Germinal center (tissue), 1 donor: ENCODE measurements around the gene C2orf49.

Source experiments
- DNase-seq: peaks from one replicate; pipeline ENCODE4 v3.0.0; 2012; ENCODE audit warnings: mixed read lengths, low spot score

Gene C2orf49

GRCh38 chr2:105337122-105338019 lies at the start of gene C2orf49:
TSS of gene C2orf49 (plus strand) at chr2:105337540. CDS start at chr2:105337588, 48 bp downstream.
- DNase-seq: peak; percentile 86

GRCh38 chr2:105287692-105288091 lies 49.6 kb upstream of the C2orf49 start:
- peak; percentile 29 for DNase-seq

GRCh38 chr2:105288133-105288532 lies 49.2 kb upstream of the C2orf49 start:
- DNase-seq: no peak

- no peak for DNase-seq
These were observed 46.2 kb upstream of the C2orf49 start for GRCh38 chr2:105290981-105291660.

- DNase-seq: no peak
These were observed 45.4 kb upstream of the C2orf49 start for GRCh38 chr2:105291981-105292380.

- DNase-seq: no peak
These were observed 43.3 kb upstream of the C2orf49 start for GRCh38 chr2:105294046-105294445.

- peak; percentile 47 for DNase-seq
These were observed 42.4 kb upstream of the C2orf49 start for GRCh38 chr2:105294844-105295481.

- DNase-seq: no peak
These were observed 41.2 kb upstream of the C2orf49 start for GRCh38 chr2:105296017-105296611.

- no peak for DNase-seq
These were observed 40.1 kb upstream of the C2orf49 start for GRCh38 chr2:105297216-105297615.

- no peak for DNase-seq
These were observed 39.3 kb upstream of the C2orf49 start for GRCh38 chr2:105298017-105298416.

GRCh38 chr2:105299290-105299689 lies 38.0 kb upstream of the C2orf49 start:
- DNase-seq: no peak

- no peak for DNase-seq
These were observed 35.7 kb upstream of the C2orf49 start for GRCh38 chr2:105301646-105302045.

- DNase-seq: no peak
These were observed 30.2 kb upstream of the C2orf49 start for GRCh38 chr2:105307146-105307545.

- no peak for DNase-seq
These were observed 29.8 kb upstream of the C2orf49 start for GRCh38 chr2:105307550-105307949.

- no peak for DNase-seq
These were observed 29.4 kb upstream of the C2orf49 start for GRCh38 chr2:105307962-105308361.

- no peak for DNase-seq
These were observed 28.8 kb upstream of the C2orf49 start for GRCh38 chr2:105308382-105309146.

GRCh38 chr2:105309147-105309545 lies 28.2 kb upstream of the C2orf49 start:
- DNase-seq: no peak

- DNase-seq: no peak
These were observed 23.5 kb upstream of the C2orf49 start for GRCh38 chr2:105313877-105314276.

- DNase-seq: no peak
These were observed 22.0 kb upstream of the C2orf49 start for GRCh38 chr2:105315314-105315713.

- DNase-seq: no peak
These were observed 19.4 kb upstream of the C2orf49 start for GRCh38 chr2:105317937-105318336.

GRCh38 chr2:105320651-105321215 lies 16.6 kb upstream of the C2orf49 start:
- DNase-seq: no peak
